Limb (tissue), 2 donors: ENCODE data around the gene MYL11.
A peak's percentile ranks its signal among the peaks of the same experiment; 100 is the strongest.

Experiments used
- DNase-seq, 2 donors: peaks; one replicate each; pipeline ENCODE4 v3.0.0-alpha.2; 2016; ENCODE audit errors: extremely low spot score in 2 of 2

Gene MYL11

GRCh38 chr16:30416624-30417528 lies 42.3 kb downstream of the MYL11 start:
- DNase-seq, result no peak

GRCh38 chr16:30417529-30418349 lies 43.1 kb downstream of the MYL11 start:
- peak; percentile 86 to 91 for DNase-seq

GRCh38 chr16:30418350-30419181 lies 44.0 kb downstream of the MYL11 start:
- no peak for DNase-seq

GRCh38 chr16:30421010-30421409 lies 46.4 kb downstream of the MYL11 start:
- no peak for DNase-seq
